Activated naive CD8-positive, alpha-beta T cell (primary cell): Measurements from ENCODE around the gene ATXN2.
"Not testable (repeated sequence)": the region's sequence is repeated elsewhere in the genome, so short reads cannot be mapped to it uniquely, and the experiment has no call there.

Source experiments
- H3K27ac Mint-ChIP-seq: one replicate; pipeline ENCODE4 v1.8.0; 2021; ENCODE audit warnings: mixed read lengths
- H3K27me3 Mint-ChIP-seq: one replicate; pipeline ENCODE4 v1.8.0; 2021; ENCODE audit warnings: mixed read lengths
- H3K36me3 Mint-ChIP-seq: one replicate; pipeline ENCODE4 v1.8.0; 2021; ENCODE audit warnings: mixed read lengths
- H3K4me1 Mint-ChIP-seq: one replicate; pipeline ENCODE4 v1.8.0; 2021; ENCODE audit warnings: low read depth, mixed read lengths
- H3K4me3 Mint-ChIP-seq: one replicate; pipeline ENCODE4 v1.8.0; 2021; ENCODE audit warnings: mild to moderate bottlenecking, mixed read lengths
- H3K9me3 Mint-ChIP-seq: one replicate; pipeline ENCODE4 v1.8.0; 2021; ENCODE audit warnings: low read depth, mixed read lengths

The ATXN2 gene

GRCh38 chr12:111560844-111561243 lies 38.3 kb downstream of the ATXN2 start:
- H3K27me3 Mint-ChIP-seq, H3K9me3 Mint-ChIP-seq, H3K27ac Mint-ChIP-seq, H3K4me3 Mint-ChIP-seq, H3K36me3 Mint-ChIP-seq: not testable (repeated sequence)
- H3K4me1 Mint-ChIP-seq = peaks cover 42% of the 10 kb centered on the region

GRCh38 chr12:111558107-111558376 lies 41.1 kb downstream of the ATXN2 start:
- Mint-ChIP-seq H3K36me3 (peaks cover 5% of the 10 kb centered on the region), H3K9me3 (no peaks in the 10 kb centered on the region), H3K27ac (no peak overlapping the region), H3K4me3 (no peak overlapping the region), H3K27me3 (no peaks in the 10 kb centered on the region), H3K4me1 (peaks cover 33% of the 10 kb centered on the region)

DNA sequence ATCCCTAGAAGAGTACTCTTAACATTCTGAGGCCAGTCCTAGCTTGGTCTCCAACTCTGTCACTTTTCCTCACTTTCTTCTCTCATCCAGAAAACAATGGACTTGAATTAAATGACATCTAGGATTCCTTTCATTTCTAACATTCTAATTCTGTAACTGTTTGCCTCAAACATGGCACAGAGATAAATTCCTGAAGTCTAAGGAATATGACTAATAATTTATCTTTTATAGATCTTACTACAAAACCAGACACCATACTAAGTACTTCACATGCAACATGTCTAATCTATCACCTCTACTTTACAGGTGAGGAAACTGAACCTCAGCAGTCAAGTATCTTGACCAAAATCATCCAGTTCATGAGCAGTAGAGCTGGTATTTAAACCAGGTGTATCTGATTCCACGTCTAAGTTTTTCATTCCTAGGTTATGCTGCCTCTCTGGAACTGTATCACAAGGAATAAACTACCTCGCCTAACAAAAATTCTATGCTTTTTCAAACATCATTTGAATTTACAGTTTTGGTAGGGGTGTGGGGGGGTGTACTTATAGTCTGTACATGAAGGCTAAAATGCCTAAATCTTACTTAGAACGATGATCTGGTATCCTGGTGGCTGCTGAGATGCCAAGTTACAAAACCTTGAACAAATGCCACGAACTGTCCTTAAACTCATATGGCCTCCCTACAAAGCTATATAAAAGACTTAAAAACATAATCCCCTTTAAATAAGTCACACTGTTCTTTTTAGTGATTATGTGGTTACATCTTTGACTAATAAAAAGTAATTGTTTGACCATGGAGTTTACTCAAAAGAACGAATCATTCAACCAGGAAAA lies 41.6 kb downstream of the ATXN2 start:
- H3K27ac Mint-ChIP-seq = peak overlapping the region; percentile 5
- no peaks in the 10 kb centered on the region for H3K27me3 Mint-ChIP-seq
- H3K4me1 Mint-ChIP-seq = peaks cover 30% of the 10 kb centered on the region
- H3K4me3 Mint-ChIP-seq = no peak overlapping the region
- no peaks in the 10 kb centered on the region for H3K9me3 Mint-ChIP-seq
- peaks cover 5% of the 10 kb centered on the region for H3K36me3 Mint-ChIP-seq

DNA sequence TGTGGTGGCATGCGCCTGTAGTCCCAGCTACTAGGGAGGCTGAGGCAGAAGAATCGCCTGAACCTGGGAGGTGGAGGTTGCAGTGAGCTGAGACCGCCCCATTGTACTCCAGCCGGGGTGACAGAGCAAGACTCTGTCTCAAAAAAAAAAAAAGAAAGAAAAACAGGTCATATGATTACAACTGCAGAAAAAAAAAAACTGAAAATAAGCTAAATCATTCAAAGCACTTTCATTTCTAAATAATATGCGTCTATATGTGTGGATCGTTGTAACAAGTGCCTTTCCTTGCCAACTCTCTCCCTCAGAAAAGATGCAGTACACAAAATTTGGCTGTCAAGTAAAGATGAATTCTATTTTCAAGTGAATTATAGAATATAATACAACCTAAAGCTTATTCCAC lies 42.4 kb downstream of the ATXN2 start:
- H3K27me3 Mint-ChIP-seq = no peaks in the 10 kb centered on the region
- no peak overlapping the region for H3K4me3 Mint-ChIP-seq
- peaks cover 30% of the 10 kb centered on the region for H3K4me1 Mint-ChIP-seq
- no peaks in the 10 kb centered on the region for H3K9me3 Mint-ChIP-seq
- H3K27ac Mint-ChIP-seq = no peak overlapping the region
- H3K36me3 Mint-ChIP-seq = peaks cover 5% of the 10 kb centered on the region

DNA sequence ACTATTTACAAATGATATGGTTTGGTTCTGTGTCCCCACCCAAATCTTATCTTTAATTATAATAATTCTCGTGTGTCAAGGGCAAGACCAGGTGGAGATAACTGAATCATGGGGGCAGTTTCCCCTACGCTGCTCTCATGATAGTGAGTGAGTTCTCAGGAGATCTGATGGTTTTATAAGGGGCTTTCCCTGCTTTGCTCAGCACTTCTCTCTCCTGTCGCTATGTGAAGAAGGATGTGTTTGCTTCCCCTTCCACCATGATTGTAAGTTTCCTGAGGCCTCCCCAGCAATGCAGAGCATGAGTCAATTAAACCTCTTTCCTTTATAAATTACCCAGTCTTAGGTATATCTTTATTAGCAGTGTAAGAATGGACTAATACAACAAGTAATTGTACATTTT lies 43.8 kb downstream of the ATXN2 start:
- not testable (repeated sequence) for H3K27ac Mint-ChIP-seq, H3K27me3 Mint-ChIP-seq, H3K9me3 Mint-ChIP-seq, H3K36me3 Mint-ChIP-seq, H3K4me3 Mint-ChIP-seq
- H3K4me1 Mint-ChIP-seq = peaks cover 23% of the 10 kb centered on the region

- no peaks in the 10 kb centered on the region for H3K9me3 Mint-ChIP-seq
- H3K4me3 Mint-ChIP-seq = peak overlapping the region; percentile 28
- peaks cover 7% of the 10 kb centered on the region for H3K36me3 Mint-ChIP-seq
- peaks cover 21% of the 10 kb centered on the region for H3K4me1 Mint-ChIP-seq
- no peaks in the 10 kb centered on the region for H3K27me3 Mint-ChIP-seq
- peak overlapping the region; percentile 89 for H3K27ac Mint-ChIP-seq
Measured at GRCh38 chr12:111546758-111547383, 52.2 kb downstream of the ATXN2 start.

DNA sequence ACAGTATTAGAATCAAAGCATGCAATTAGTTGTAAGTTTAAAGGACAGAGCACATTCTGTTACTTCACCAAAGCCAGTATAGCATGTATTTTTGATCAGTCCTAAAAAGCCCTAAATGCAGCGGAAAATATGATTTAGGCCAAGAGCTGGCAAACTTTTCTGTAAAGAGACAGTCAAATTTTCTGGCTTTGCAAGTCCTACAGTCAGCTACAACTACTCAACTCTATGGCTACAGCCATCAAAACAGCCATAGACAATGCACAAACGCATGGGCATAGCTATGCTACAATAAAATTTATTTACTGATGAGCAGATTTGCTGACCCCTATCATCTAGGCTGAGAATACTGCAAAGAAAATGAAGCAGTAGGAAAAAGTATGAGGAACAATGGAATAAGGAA lies 52.9 kb downstream of the ATXN2 start:
- Mint-ChIP-seq H3K4me1 (peaks cover 21% of the 10 kb centered on the region), H3K36me3 (peaks cover 6% of the 10 kb centered on the region), H3K27me3 (no peaks in the 10 kb centered on the region), H3K4me3 (peak overlapping the region; percentile 28), H3K27ac (peak overlapping the region; percentile 89), H3K9me3 (no peaks in the 10 kb centered on the region)

DNA sequence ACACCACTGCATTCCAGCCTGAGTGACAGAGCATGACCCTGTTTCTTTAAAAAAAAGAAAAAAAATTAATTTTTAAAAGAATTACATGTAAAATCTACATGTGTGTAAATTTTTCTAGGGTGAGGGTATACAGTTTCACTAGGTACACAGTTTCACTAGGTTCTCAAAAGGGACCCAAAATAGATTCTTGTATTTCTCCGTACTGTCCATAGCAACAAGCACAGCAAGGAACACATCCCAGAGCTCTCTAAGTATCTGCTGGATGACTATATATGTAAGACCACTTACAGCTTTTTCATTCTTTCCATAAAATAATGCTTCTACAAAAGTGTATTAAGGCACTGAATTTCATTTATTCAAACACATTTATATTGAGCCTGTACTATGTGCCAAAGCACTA lies 55.1 kb downstream of the ATXN2 start:
- Mint-ChIP-seq H3K4me3 (no peak overlapping the region), H3K36me3 (peaks cover 4% of the 10 kb centered on the region), H3K27me3 (no peaks in the 10 kb centered on the region), H3K27ac (peak overlapping the region; percentile 54), H3K4me1 (peaks cover 21% of the 10 kb centered on the region), H3K9me3 (no peaks in the 10 kb centered on the region)

DNA sequence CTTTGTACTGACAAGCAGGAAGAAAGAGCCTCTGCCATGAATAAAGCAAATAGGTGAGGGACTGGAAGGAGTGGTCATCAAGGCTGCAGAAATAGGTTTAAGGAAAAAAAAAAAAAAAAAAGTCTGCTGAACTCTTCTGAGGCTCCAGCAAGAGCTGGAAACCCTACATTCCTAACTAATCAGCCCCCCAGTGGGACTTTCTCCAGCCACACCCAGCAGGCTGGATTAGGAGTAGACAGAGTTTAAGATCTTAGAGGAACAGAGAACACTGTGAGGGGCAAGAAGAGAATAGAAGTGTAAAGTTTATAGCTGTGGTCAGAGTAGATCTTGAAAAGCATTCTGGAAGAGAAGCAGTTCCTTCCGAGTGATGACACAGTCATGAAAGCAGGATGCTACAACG lies 66.4 kb downstream of the ATXN2 start:
- peaks cover 6% of the 10 kb centered on the region for H3K4me1 Mint-ChIP-seq
- H3K36me3 Mint-ChIP-seq = peaks cover 4% of the 10 kb centered on the region
- H3K27ac Mint-ChIP-seq = no peak overlapping the region
- no peaks in the 10 kb centered on the region for H3K27me3 Mint-ChIP-seq
- no peaks in the 10 kb centered on the region for H3K9me3 Mint-ChIP-seq
- no peak overlapping the region for H3K4me3 Mint-ChIP-seq

GRCh38 chr12:111529424-111530368 lies 69.4 kb downstream of the ATXN2 start:
- Mint-ChIP-seq H3K36me3 (peaks cover 7% of the 10 kb centered on the region), H3K4me1 (peaks cover 6% of the 10 kb centered on the region), H3K27ac (peak overlapping the region; percentile 18), H3K4me3 (no peak overlapping the region), H3K27me3 (no peaks in the 10 kb centered on the region), H3K9me3 (no peaks in the 10 kb centered on the region)

DNA sequence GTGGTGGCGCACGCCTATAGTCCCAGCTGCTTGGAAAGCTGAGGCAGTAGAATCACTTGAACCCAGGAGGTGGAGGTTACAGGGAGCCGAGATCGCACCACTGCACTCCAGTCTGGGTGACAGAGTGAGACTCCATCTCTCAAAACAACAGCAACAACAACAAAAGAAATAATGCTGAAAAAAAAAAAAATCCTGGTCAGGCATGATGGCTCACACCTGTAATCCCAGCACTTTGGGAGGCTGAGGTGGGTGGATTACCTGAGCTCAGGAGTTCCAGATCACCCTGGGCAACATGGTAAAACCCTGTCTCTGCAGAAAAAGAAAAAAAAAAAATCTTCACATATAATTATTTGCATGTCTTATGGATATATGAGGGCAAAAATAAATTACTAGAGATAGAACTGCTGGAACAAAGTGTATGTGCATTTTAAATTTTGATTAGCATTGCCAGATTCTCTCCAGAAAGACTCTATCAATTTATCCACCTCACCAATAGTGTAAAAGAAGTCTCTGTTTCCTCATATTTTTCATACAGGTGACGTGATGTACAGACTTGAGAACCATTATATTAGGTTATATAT lies 75.4 kb downstream of the ATXN2 start:
- no peaks in the 10 kb centered on the region for H3K9me3 Mint-ChIP-seq
- peaks cover 2% of the 10 kb centered on the region for H3K4me1 Mint-ChIP-seq
- H3K36me3 Mint-ChIP-seq = peaks cover 2% of the 10 kb centered on the region
- H3K27ac Mint-ChIP-seq = no peak overlapping the region
- no peak overlapping the region for H3K4me3 Mint-ChIP-seq
- no peaks in the 10 kb centered on the region for H3K27me3 Mint-ChIP-seq

GRCh38 chr12:111521801-111522200 lies 77.3 kb downstream of the ATXN2 start:
- H3K9me3 Mint-ChIP-seq = no peaks in the 10 kb centered on the region
- no peaks in the 10 kb centered on the region for H3K27me3 Mint-ChIP-seq
- peaks cover 2% of the 10 kb centered on the region for H3K36me3 Mint-ChIP-seq
- peaks cover 2% of the 10 kb centered on the region for H3K4me1 Mint-ChIP-seq
- H3K4me3 Mint-ChIP-seq = no peak overlapping the region
- H3K27ac Mint-ChIP-seq = no peak overlapping the region

GRCh38 chr12:111519937-111520336 lies 79.2 kb downstream of the ATXN2 start:
- Mint-ChIP-seq H3K27ac (no peak overlapping the region), H3K36me3 (no peaks in the 10 kb centered on the region), H3K9me3 (no peaks in the 10 kb centered on the region), H3K4me3 (no peak overlapping the region), H3K4me1 (peaks cover 2% of the 10 kb centered on the region), H3K27me3 (no peaks in the 10 kb centered on the region)

- Mint-ChIP-seq H3K36me3 (no peaks in the 10 kb centered on the region), H3K4me1 (peaks cover 2% of the 10 kb centered on the region), H3K27ac (no peak overlapping the region), H3K27me3 (no peaks in the 10 kb centered on the region), H3K4me3 (no peak overlapping the region), H3K9me3 (no peaks in the 10 kb centered on the region)
Measured at GRCh38 chr12:111519083-111519482, 80.0 kb downstream of the ATXN2 start.

DNA sequence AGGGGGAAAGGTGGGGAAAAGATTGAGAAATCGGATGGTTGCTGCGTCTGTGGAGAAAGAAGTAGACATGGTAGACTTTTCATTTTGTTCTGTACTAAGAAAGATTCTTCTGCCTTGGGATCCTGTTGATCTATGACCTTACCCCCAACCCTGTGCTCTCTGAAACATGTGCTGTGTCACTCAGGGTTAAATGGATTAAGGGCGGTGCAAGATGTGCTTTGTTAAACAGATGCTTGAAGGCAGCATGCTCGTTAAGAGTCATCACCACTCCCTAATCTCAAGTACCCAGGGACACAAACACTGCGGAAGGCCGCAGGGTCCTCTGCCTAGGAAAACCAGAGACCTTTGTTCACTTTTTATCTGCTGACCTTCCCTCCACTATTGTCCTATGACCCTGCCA lies 91.4 kb downstream of the ATXN2 start:
- H3K36me3 Mint-ChIP-seq = peaks cover 17% of the 10 kb centered on the region
- H3K4me1 Mint-ChIP-seq, H3K9me3 Mint-ChIP-seq, H3K27me3 Mint-ChIP-seq, H3K4me3 Mint-ChIP-seq, H3K27ac Mint-ChIP-seq: not testable (repeated sequence)
